ENCODE measurements around the gene PHF20.
"Not testable (repeated sequence)": the region's sequence is repeated elsewhere in the genome, so short reads cannot be mapped to it uniquely, and the experiment has no call there.

PHF20 gene

DNA sequence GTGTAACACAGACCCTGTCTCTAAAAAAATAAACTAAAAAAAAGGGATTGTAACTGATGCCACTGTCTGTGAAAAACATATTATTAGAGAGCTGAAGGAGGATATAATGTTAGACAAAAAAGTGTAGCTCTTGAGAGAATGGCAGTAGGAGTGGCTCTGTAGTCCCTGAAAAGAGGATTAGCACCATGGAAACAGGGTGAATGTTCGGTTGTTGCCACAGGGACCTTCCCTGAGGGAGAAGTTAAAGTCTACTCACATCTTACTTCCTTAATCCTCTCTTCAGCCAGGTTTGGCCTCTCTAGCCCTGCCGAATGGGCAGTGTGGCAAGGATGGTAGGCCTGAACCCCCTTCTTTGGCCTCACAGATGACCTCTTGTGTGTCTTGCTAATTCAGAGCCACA is 170.4 kb downstream of the PHF20 start:
- no peak for DNase-seq

DNA sequence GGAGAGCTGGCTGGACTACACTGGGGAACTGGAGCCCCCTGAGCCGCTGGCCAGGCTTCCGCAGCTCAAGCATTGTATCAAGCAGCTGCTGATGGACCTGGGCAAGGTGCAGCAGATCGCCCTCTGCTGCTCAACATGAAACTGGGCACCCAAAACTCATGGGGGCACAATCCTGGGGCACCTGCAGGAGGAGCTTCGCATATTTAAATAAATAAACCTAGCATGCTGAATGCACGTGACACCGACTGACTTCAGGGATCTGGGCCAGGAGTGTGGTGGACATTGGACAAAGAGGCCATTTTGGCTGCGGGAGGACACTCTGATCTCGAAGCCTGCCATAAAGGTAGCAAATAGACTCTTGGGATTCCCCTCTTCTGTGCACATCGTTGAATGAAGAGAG is 175.7 kb downstream of the PHF20 start:
- peak; percentile 16 for DNase-seq

DNA sequence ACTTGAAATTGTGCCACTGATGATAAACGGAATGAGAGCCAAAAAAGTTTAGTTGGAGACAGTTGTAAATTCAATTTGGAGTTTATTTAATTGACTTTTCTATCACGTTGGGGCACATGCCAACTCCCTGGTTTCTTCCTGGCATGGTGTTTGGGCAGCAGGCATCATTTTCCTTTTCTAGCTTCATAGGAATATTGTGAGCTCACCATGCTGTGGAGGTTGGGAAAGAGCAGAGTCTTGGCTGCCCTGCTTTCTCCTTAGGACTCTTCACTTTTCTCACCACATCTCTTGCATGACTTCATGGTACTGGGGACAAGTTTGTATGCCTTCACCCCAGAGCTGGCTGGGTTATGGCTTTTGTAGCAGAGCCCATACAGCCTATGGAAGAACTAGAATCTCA is 176.1 kb downstream of the PHF20 start:
- peak; percentile 28 for DNase-seq

DNA sequence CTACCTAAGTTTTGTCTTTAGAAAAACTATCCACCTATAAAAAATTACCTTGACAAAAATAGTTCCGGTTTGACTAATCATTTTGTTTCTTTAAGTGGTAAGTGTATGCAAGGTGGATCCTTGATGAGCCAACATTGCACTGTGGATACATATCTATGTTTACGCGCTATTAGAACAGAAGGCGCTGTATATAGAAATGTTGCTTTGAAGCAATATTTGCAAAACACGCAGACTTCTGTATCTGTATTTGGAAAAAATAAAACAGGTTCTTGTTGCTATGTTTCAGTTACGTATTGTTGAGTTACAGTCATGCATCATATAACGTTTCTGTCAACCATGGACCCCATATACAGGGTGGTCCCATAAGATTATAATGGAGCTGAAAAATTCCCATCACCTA is 178.3 kb downstream of the PHF20 start:
- no peak for DNase-seq

DNA sequence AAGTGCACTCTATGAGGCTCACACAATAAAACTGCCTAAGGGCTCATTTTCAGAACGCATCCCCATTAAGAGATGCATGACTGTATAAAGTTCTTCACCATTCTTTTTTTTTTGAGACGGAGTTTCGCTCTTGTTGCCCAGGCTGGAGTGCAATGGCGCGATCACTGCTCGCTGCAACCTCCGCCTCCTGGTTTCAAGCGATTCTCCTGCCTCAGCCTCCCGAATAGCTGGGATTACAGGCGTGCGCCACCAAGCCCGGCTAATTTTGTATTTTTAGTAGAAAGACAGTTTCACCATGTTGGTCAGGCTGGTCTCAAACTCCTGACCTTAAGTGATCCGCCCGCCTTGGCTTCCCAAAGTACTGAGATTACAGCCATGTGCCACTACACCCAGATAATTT is 180.3 kb downstream of the PHF20 start:
- DNase-seq: not testable (repeated sequence)

DNA sequence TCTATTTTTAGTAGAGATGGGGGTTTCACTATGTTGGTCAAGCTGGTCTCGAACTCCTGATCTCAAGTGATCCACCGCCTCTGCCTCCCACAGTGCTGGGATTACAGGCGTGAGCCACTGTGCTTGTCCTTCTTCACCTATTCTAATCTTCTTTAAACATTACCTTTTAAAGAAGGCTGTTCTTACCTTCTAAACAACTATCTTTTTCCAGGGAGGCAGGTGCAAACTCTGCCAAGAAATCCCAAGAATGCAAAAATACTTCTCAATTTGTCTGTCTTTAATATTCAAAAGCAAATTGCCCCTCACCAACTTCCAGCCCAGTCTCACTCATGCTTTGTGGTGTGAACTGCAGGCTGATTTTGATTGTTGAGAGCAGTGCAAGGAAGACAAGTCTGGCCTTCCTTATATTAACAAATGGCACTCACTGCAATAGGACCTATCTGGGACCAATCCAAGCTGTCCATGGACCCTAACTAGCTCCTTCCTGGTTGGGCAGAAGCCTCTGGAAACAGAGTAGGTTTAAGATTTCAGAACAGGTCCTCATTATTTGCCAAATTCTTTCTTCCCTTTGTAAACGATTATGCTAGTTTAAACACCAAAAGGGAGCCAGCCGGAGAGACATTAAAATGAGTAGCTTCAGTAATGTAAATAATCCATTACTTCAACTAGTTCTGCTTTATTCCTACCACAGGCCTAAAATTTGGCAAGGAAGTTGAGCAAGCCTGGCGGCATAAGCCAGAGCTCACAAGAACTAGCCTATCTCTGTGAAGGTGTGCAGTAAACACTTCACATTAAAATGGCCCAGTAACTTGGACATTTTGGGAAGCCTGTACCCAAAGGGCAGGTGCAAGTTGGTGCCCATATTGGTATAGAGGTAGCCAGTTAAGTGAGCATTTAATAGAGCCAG is 180.9 kb downstream of the PHF20 start:
- DNase-seq: peak; percentile 19

DNA sequence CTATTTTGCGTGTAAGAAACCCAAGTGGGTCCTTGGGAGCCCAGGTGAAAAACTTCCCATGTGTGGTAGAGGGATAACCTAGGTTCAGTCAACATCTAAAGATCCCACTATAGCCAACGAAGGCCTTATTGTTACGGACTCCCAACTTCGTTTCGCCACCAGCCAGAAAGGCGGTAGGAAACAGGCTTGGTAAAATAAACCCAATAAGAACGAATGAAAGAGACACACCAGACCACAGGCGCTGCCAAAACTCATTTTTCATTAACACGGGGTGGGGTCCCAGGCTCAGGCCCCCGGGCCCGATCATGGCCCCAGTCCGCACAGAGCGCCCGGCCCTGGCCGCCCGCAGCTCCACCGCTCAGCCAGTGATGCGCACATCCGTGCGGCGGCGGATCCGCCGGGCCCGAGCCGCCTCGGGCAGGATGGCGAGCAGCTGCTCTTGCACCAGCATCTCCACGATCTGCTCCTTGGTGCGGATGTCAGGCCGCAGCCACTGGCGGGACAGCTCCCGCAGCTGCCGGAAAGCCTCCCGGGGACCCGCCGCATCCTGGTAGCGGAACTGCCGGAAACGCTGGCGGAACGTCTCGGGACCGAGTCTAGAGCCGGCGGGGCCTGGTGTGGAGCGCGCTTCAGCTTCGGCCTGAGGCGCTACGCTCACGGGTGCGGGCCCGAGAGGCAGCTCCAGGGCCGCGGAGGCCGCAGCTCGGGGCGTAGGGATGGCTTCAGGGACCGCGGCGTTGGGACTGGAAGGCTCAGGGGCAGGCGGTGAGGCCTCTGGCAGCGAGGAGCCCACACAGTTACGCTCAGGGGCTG is 181.8 kb downstream of the PHF20 start:
- peak; percentile 44 for DNase-seq

DNA sequence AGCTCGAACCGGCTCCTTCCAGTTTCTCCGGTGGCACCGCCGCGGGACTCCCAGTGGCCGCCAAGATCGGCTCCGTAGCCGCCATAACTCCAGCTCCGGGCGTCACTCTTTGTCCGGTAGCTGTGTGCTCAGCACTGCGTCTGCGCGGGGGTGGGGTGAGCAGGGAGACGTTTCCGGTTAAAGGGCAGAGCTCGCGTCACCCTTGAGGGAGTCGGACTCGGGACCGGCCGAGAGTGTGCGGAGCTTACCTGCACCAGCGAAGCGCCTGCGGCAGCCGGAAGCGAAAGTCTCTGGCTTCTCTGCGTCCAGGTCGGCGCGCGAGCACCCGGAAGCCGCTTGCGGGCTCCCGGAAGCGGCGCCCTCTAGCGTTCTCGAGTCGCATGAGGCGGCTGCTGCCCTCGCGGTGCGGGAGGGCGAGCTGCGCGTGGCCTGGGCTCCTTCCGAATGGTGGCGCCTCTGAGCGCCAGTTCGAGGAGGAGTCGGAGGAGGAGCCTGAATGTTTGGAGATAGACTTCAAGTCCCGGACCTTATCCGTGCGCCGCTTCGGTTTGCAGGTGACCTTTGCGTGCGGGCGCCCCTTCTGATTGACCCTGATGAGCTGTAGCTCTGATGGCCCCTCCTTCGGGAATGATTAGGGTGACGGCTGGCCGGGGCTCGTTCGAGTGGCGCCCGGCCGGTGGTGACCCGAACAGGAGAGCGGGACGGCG is 182.5 kb downstream of the PHF20 start, which contains the start of gene SCAND1:
Gene SCAND1, minus strand, starts transcription at position 303 of the 707 bp plus-strand sequence. Its CDS starts 218 bp downstream, at position 85.
- peak; percentile 97 for DNase-seq

DNA sequence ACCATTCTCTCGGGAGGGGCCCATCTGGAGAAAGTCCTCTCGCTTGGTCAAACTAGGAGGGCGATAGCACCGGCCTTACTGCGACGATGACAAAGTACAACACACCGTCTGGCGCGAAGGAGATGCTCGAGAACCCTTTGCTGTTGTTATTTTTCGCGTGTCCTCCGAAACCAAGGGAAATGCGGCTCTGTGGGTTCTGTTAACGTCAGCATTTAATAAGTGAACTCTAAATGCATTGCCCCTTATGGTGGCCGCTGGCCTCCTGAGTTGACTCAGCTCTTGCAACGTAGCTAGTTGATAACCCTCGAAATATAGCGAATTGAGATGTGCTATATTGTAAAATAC is 183.1 kb downstream of the PHF20 start:
- DNase-seq: peak; percentile 40

DNA sequence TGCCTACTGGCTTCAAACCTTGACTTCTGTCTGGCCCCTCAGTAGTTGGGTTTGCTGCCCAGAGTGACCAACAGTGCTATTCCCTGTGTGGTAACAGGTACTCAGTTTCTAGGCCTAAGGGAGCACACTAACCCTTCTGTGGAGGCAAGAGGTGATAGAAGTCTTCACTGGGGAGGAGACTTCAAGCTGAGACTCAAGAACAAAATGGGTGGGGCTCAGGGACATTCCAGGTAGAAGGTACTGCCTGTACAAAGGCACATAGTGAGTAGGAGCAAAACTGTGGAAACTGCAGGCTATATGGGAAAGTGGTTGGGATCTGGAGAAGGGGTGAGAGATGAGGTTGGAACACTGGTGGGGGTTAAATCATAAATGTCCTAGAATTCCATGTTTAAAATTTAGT is 184.8 kb downstream of the PHF20 start:
- DNase-seq: no peak

DNA sequence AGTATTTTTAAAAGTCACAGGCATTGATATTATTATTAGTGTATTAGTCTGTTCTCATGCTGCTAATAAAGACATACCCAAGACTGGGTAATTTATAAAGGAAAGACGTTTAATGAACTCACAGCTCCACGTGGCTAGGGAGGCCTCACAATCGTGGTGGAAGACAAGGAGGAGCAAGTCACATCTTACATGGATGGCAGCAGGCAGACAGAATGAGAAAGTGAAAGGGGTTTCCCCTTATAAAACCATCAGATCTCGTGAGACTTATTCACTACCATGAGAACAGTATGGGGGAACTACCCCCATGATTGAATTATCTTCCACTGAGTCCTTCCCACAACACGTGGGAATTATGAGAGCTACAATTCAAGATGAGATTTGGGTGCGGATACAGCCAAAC is 187.5 kb downstream of the PHF20 start:
- DNase-seq: not testable (repeated sequence)

DNA sequence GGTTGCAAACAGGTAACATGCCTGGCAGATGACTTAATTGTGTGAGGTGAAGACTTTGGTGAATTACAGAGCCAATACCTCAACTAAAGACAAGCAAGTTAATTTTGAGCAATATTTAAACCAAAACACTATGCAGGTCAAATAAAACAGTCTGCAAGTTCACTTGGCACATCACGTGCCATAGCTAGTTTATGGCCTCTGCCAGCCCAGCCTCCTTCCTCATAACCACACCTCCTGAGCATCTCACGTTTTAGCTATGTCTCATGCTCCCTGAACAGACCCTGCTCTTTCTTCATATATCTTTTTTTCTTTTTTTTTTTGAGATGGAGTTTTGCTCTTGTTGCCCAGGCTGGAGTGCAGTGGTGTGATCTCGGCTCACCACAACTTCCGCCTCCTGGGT is 192.1 kb downstream of the PHF20 start:
- no peak for DNase-seq

DNA sequence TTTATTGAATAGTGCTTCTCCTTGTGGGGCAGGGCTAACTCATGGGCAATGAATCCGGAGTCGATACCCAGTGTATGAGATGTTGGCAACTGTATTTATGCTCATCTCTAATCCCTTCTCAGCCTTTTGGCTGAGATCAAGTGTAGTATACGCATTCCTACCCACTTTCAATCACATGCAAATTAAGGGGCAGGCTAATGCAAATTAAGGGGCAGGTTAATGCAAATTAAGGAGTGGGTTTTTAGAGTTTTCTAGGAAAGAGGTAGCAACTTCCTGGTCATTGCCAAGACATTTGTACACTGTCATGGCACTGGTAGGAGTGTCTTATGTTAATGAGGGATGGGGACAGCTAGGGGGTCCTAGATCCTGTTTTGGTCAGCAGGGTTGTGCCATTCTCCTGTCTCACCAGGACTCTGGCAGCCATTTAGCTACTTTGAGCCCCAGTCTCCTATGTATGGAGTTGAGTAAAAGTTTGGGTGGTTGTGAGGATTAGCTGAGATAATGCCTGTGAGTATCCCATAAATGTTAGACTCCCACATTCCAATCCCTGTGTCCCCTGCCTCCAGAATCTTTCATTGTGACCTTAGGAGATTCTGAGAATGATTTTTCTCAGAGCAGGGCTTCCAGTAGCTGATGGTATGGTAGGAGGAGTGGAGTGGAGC is 196.3 kb downstream of the PHF20 start, which contains the start of gene CNBD2:
Gene CNBD2, plus strand, starts transcription at position 612 of the 662 bp plus-strand sequence. CDS start 173 bp downstream, outside the sequence.
- no peak for DNase-seq

DNA sequence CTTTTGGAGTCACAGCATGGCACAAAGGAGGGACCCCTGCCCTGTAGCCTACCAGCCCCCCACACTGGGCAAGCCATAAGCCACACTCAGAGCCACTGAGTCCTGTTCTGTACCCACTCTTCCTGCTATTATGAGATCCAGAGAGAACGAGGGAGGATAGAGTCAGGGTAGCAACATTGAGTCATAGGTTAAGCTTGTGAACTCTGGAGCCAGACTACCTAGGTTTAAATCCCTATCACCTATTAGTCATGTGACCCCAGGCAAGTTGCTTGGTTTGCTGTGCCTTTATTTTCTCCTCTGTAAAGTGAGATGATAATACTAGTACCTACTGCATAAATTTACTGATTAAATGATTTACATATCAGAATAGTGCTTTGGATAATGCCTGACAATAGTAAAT is 197.1 kb downstream of the PHF20 start:
- DNase-seq: no peak

DNA sequence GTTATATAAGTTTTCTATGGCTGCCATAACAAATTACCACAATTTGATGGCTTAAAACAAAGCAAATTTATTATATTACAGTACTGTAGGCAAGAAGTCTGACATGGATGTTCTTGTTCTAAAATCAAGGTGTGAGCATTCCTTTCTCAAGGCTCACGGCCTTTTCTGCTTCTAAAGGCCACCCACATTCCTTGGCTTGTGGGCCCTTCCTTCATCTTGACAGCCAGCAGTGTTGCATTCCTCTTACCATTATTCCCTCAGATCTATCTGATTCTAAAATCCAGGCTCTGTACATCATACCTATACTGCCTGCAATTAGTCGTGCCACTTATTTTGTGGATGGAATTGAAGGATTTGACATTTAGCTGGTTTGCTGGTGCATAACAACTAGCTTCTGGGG is 200.2 kb downstream of the PHF20 start:
- DNase-seq: no peak

DNA sequence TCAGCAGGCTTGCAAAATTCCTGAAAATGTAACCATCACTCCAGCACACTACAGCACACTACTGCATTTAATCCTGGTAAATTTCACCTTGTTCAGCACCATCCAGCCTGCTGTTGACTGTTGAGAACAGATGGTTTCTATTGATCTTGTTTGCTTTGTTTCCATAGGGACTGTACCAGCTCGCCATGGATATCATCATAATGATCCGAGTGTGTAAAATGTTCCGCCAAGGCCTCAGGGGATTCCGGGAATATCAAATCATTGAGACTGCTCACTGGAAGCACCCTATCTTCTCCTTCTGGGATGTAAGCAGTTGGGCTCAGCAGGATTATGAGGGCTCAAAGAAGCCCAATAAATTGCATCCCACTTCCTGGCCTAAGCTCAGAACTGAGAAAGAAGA is 200.6 kb downstream of the PHF20 start:
- DNase-seq: no peak

DNA sequence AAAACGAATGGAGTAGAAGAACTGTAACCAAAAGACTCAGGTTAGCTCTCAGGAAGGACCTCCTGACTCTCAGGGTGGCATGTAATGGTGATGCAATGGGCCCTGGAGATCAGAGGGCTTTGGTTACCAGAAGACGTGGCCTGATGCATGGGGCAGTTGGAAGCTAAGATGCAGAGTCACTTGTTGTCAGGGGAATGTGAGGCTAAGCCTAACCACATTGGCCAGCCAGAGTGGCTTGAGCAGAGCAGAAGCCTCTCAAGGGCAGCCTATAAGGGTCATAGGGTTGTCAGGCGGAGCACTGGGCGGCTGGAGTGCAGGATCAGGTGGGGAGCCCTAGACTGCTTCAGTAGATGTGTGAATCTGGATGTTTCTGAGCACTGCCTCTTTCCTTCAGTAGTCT is 202.4 kb downstream of the PHF20 start:
- DNase-seq: no peak

DNA sequence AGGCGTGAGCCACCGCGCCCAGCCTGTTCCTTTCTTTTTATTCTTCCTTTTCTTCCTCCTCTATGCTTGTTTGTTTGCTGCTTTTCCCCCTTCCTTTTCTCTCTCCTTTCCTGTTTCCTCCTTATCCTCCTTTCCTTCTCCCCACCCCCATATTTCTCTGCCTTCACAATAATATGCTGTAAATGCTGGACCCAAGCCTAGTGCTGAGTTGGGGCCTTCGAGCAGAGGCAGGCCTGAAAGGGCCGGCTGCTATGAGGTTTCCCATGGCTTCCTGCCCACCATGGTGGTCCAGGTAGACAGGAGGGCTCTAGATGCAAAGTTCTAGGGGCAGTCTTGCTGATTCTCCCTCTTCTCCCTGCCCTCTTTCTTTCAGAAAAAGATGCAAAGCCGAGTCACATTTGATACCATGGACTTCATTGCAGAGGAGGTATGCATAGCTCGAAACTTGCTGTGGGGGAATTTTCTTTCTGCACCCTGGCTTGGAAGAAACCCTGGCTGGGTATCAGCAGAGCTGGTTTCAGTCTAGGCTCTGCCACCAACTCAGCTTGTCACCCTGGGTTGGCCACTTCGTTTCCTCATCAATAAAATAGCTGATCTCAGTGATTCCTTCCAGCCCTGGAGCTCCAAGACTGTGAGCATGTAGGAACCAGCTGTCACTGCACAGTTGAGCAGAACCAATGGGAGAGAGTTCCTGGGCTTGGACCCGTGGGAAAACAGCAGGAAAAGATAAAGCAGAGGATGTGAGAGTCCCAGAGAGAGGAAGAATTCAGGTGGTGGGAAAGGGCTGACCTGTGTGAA is 204.0 kb downstream of the PHF20 start:
- no peak for DNase-seq

DNA sequence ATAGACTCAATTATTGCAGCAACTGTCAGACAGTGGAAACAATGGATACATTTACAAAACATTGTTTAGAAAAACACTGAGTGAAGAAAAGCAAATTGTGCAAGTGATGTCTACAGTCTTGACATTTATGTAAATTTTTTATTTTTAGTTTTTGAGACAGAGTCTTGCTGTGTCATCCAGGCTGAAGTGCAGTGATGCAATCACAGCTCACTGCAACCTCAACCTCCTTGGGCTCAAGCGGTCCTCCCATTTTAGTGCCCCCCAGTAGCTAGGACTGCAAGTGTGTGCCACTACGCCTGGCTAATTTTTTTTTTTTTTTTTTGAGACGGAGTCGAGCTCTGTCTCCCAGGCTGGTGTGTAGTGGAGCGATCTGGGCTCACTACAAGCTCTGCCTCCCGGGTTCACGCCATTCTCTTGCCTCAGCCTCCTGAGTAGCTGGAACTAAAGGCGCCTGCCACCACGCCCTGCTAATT is 206.3 kb downstream of the PHF20 start:
- DNase-seq: no peak

DNA sequence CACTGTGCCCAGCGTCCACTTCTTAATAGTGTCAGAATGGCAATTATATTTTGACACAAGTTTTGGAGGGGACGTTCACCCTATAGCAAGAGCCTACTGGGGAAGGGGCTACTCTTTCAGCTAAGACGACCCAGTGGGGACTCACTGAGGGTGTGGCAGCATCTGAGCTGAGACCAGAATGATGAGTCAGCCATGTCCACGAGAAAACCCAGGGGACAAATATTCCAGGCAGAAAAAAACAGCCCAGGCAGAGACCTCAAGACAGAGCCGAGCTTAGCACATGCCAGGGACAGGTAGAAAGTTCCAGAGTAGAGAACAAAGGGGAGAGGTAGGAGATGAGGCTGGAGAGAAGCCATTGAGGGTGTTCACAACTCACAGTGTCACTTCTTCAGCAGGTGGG is 207.7 kb downstream of the PHF20 start:
- no peak for DNase-seq

DNA sequence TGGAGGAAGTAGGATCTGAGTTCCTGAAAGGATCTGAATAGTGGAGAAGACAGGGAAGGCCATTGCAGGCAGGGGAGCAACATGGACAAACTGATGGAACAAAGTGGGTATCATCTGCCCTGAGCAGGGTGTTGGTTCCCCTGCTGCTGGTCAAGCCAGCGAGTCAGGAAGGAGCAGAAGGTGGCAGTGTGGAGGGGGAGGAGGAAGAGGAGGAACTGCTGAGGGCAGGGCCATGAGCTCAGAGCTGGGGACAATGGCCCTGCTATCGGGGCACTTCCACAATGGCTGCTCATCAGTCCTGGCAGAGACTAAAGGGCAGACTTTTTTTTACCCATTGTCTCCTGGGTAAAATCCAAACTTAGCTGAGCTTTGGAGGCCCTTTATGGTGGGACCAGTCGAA is 210.2 kb downstream of the PHF20 start:
- DNase-seq: no peak

DNA sequence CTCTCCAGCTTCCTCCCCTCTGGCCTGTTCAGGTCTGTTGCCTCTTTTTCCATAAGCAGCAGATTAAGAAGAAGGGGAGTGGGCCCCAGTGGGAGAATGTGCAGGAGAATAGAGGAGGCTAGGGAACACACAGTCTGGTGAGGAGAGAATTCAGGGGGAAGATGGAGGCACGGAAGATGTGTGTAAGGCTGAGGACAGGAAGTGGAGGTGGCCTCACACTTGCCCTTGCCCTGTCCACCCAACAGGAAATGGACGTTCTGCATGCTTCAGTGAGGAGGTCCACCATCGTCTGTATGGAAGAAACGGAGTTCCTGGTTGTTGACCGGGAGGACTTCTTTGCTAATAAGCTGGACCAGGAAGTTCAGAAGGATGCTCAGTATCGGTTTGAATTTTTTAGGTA is 212.6 kb downstream of the PHF20 start:
- no peak for DNase-seq

Data from fibroblast of skin of right biceps (primary cell).